GM12864 (cell line): ENCODE data around the gene LTBP1.

Source experiments
- DNase-seq: peaks from one replicate; pipeline ENCODE4 v3.0.0-alpha.2; 2011; ENCODE audit warnings: low read depth
- H3K4me3 ChIP-seq: 2 replicates; pipeline ENCODE4 v1.5.1; 2011; ENCODE audit warnings: mild to moderate bottlenecking, low read depth, low read length, control low read depth
- TF ChIP-seq, protein P1 (sequence below): IDR thresholded peaks from 2 replicates; pipeline ENCODE4 v1.5.1; 2011; ENCODE audit warnings: low read depth, mild to moderate bottlenecking, moderate library complexity, low read length, control low read depth, inconsistent platforms; ENCODE audit errors: missing control alignments

LTBP1 gene

DNA sequence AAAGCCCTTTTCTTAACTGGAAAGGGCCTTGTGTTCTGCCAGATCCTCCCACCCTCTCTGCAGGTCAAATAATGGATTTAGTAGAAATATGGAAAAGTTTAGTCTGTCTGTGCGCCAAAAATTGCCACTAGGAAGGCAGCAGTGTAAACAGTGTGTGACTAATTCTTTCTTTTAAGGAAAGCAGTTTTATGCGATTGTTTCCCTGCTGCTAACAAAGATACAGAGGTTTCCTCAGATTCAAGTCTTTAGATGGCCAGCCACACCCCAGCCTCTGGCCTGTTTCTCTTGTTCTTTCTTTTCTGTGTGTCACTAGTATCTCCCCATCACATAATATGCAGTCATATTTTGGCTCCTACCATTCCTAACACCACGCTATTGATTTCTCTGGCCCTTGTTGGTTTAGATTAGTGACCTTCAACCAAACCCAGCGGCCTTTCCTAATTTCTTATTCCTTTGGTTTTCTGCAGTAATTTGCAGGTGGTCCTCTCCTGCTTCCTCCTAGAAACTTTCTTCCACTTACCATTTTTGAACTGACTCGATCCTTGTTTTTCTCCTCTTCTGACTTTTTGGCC, 157.4 kb downstream of the LTBP1 start:
- no peak overlapping the region for H3K4me3 ChIP-seq
- DNase-seq: no peak
- TF ChIP-seq, protein P1, sequence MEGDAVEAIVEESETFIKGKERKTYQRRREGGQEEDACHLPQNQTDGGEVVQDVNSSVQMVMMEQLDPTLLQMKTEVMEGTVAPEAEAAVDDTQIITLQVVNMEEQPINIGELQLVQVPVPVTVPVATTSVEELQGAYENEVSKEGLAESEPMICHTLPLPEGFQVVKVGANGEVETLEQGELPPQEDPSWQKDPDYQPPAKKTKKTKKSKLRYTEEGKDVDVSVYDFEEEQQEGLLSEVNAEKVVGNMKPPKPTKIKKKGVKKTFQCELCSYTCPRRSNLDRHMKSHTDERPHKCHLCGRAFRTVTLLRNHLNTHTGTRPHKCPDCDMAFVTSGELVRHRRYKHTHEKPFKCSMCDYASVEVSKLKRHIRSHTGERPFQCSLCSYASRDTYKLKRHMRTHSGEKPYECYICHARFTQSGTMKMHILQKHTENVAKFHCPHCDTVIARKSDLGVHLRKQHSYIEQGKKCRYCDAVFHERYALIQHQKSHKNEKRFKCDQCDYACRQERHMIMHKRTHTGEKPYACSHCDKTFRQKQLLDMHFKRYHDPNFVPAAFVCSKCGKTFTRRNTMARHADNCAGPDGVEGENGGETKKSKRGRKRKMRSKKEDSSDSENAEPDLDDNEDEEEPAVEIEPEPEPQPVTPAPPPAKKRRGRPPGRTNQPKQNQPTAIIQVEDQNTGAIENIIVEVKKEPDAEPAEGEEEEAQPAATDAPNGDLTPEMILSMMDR: no peak

DNA sequence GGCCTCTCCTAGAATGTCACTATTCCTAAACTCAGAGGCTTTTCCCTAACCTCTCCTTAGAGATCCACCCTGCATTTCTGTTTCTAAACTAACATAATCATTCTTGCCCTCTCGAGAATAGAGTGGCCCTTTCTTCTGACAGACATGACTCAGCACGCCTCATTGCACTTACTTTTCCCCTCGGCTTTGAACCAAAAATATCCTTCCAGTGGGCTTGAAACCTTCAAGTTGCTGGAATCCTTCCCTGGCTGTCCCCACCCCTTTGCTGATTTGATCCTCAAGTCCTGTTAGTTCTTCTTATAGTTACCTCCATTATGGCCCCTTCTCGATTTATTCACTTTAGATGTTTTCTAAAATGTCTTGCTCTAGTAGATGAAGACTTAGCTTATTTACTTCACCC, 158.0 kb downstream of the LTBP1 start:
- no peak overlapping the region for H3K4me3 ChIP-seq
- TF ChIP-seq, protein P1: no peak
- no peak for DNase-seq

DNA sequence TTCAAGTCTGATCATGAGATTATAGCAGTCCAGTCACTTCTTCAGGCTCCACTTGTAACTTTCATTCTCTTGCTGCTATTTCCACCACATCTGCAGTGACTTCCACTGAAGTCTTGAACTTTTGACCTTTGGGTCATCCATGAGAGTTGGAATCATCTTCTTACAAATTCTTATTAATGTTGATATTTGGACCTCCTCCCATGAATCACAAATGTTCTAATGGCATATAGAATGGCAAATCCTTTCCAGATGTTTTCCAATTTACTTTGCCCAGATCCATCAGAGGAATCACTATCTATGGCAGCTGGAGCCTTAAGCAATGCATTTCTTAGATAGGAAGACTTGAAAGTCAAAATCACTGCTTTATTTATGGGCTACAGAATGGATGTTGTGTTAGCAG, 159.4 kb downstream of the LTBP1 start:
- TF ChIP-seq, protein P1: no peak
- H3K4me3 ChIP-seq: no peak overlapping the region
- no peak for DNase-seq

DNA sequence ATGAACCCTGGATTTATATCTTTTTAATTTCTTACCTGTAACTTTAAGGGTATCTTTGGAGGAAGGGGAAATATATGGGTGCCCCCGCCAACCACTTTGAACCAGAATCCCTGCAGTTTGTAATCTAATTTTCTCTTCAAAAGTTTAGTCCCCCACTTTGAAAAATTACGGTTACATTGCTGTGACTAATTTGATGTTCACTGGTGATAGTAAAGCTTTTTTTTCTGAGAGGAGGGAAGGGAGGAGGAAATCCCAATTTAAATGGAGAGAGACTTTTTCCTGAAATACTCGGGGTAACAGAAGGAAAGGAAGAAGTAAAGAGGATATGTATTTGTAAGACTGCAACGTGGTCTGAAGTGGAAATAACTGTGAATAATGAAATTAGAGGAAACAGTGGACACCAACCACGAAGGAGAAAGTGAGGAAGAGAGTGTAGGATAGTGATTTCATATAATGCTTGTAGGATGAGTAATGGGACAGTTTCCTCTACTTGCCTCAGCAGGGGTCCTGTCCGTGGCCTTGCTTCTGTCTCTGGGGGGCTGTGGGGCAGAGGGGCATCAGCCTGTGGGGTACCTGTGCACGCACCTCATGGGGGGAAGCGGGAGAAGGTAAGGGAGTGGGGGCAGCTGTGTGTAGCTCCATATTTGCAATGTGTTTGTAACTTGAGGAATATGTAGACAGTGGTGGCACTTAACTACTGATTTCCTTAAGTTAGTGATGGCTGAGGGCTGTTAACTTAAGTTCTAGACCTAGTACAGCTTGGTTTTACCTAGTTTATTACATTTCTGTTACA, 161.1 kb downstream of the LTBP1 start:
- no peak for DNase-seq
- TF ChIP-seq, protein P1: no peak
- no peak overlapping the region for H3K4me3 ChIP-seq

DNA sequence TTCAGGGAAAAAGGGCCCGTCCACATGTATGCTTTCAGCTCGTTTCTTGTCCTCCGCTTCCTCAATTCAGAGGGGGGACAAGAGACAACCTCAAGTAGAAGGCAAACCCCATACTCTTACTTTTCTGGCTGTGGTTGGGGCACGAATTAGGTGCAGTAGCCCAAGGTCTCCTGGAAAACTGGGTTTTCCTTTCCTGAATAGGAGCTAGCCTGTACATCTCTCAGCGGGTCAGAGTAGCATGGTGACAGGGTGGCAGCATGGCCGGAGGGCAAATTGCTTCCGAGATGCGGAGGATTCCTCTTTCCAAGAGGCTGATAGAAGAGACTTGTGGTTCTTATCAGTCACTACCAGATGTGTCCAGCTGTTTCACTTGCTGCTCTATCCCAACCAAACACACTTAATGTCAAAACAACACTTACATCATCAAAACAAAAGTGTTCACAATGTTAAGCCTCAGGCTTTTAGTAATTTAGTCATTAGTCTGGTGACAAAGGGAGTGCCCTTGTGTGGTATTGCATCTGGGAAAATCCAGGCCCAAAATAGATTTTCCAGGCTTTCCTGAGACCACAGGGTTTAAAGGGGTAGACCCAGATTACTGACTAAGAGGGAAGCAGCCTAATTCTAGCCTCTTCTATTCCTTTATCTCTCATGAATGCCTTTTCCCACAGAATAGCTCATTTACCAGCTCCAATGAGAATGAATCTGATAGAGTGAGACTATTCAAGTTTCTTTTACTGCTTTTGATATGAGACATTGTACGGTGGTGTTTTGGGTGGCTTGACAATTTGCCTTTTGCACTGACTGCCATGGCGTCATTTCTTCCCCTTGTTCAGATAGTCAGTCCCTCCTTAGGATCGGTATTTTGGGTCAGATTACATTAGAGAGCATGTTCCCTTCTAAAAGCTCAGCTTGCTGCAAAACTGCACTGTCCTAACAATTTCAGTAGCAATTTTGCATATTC, 162.0 kb downstream of the LTBP1 start:
- TF ChIP-seq, protein P1: no peak
- no peak for DNase-seq
- H3K4me3 ChIP-seq: no peak overlapping the region

DNA sequence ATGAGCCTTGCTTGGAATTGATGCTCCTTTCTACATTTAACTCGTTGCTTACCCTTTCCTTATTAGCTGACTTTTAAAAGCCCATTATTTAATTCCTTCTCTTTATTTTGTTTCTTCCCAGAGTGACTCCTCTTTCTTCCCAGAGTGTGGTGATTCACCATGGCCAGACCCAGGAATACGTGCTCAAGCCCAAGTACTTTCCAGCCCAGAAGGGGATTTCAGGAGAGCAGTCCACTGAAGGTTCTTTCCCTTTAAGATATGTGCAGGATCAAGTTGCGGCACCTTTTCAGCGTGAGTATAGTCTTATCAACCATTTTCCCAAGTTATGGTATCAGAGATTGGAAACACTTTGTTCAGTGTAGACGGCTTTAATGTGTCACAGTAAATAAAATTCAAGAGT, 163.7 kb downstream of the LTBP1 start:
- TF ChIP-seq, protein P1: no peak
- H3K4me3 ChIP-seq: no peak overlapping the region
- no peak for DNase-seq
